ENCODE data around the gene AARS2.

Gene AARS2

DNA sequence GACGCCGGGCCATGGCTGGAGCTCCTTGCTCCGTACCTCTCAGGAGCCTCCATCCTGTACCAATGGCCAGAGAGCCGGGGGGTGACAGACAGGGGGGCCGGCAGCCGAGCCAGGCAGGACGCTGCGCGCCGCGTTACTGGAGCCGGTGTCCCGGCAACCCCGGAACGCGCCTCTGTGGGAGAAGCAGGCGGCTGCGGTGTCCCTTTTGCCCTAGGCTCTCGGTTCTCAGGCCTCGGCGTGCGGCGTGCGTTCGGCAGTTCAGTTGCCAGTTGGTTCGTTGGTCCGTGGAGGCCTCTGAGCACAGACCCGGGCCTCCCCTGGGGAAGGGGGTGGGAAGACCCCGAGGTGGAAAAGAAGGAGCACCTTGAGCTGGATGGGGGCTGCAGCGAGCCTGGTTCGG is 29.3 kb upstream of the AARS2 start, which contains the start of gene SPATS1:
Gene SPATS1 (plus strand): TSS at position 162 of the 400 bp plus-strand sequence. CDS start 446 bp downstream, outside the sequence.
- TF ChIP-seq Cebpa-rat (IDR thresholded peaks at IDR 0.05): no peak
- no peak within 1 kb of the TSS for H3K27ac ChIP-seq
- no peak within 1 kb of the TSS for H3K4me3 ChIP-seq
- H3K4me2 ChIP-seq: no peak within 1 kb of the TSS
- H3K9me3 ChIP-seq: no peaks in the 10 kb centered on the region
- 0 out of 2 replicates have a peak, but pooled peaks cover 6% of the 10 kb centered on the region for H3K4me1 ChIP-seq
- peaks cover 44% of the 10 kb centered on the region for H3K27me3 ChIP-seq
- no peaks in the 10 kb centered on the region for H4K20me1 ChIP-seq
- no peaks in the 10 kb centered on the region for H3K36me3 ChIP-seq
- no peak within 1 kb of the TSS for H3K9ac ChIP-seq

DNA sequence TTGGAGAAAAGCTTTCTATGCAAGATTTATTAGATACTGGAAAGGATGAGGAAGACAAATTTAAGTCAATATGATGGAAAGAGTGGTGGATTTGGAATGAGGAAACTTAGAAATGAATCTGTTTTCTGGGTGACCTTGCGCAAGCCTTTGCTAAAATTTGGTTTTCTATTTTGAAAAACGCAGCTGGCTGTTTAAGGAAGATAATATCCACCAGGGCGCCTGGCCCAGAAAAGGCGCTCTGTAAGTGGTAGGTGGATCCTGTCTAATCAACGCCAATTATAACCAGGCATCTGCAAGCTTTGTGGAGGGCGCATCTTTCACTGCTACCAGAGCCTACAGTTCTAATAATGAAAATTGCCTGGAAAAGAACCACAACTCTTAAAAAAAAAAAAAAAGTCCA is 28.9 kb upstream of the AARS2 start:
- Histone ChIP-seq H3K9ac (no peak overlapping the region), H3K27me3 (peaks cover 44% of the 10 kb centered on the region), H3K36me3 (no peaks in the 10 kb centered on the region), H3K4me1 (0 out of 2 replicates have a peak, but pooled peaks cover 6% of the 10 kb centered on the region), H3K27ac (no peak overlapping the region), H4K20me1 (no peaks in the 10 kb centered on the region), H3K4me2 (no peak overlapping the region), H3K9me3 (no peaks in the 10 kb centered on the region), H3K4me3 (no peak overlapping the region)
- TF ChIP-seq Cebpa-rat (IDR thresholded peaks at IDR 0.05): no peak

DNA sequence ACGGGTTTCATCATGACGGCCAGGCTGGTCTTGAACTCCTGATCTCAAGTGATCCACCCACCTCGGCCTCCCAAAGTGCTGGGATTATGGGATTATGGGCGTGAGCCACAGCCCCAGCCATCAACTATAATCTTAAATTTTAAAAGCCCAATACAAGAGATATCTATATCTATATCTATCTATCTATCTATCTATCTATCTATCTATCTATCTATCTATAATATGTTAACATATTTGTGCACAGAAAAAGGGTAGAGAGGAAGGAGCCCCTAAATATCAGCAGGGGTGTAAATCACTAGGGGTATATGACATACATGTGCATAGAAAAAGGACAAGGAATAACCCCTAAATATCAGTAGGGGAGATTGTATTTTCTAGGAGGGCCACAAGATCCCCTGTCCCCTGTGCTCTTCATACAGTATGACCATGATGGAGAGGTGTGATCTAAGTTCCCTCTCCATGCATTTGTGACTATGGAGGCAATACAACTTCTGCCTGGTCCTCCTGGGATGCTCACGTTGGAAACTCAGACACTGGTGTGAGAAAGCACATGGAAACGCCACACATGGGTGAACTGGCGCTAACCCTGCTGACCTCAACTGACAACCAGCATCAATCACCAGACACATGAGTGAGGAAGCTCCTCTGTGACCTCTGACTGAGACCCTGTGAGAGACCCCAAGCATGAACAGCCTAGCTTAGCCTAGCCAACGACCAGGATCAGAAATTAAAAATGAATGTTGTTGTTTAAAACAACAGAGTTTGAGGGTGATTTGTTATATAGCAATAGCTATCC is 28.1 kb upstream of the AARS2 start:
- Histone ChIP-seq H3K4me2 (no peak overlapping the region), H3K27me3 (peaks cover 44% of the 10 kb centered on the region), H4K20me1 (no peaks in the 10 kb centered on the region), H3K36me3 (no peaks in the 10 kb centered on the region), H3K9ac (no peak overlapping the region), H3K27ac (no peak overlapping the region), H3K4me3 (no peak overlapping the region), H3K9me3 (no peaks in the 10 kb centered on the region), H3K4me1 (0 out of 2 replicates have a peak, but pooled peaks cover 6% of the 10 kb centered on the region)
- TF ChIP-seq Cebpa-rat (IDR thresholded peaks at IDR 0.05): no peak

DNA sequence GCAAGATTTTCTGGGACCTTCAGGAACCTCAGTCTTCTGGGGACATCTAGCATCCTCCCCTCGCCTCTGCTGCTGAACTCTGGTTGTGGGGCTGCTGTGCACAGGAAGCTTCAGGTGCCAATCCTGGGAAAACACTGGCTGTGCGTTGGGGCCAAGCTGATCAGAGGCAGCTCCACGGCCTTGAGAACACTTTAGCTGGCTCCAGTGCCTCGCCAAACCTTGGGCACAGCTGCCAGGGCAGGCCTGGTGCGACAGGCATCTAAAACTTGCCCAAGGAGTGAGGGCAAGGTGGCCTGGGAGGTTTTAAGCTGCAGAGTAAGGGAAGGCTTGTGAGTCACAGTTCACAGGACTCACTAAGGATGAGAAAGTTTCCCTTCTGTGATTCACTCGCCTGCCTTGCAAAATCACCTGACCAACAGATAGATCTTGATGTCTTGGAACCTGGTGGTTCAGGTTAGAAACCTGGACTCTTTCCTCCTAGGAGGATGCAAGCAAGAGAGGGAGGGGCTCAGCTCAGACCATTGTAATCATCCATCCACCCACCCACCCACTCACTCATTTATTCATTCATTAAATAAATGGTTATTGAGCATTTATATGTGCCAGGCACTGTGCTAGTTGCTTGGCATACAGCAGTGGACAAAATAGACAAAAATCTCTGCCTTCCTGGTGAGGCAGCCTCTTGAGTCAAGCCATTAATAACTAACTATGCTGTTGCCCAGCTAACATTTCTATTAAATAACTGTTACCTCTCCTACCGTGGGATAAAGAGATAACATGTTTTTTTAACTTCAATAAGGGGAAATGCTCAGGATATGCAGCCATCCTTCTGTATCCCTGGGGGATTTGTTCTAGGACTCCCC is 26.8 kb upstream of the AARS2 start:
- Histone ChIP-seq H3K27me3 (peaks cover 41% of the 10 kb centered on the region), H3K27ac (no peak overlapping the region), H3K4me3 (no peak overlapping the region), H3K4me2 (no peak overlapping the region), H3K4me1 (0 out of 2 replicates have a peak, but pooled peaks cover 6% of the 10 kb centered on the region), H3K9me3 (no peaks in the 10 kb centered on the region), H3K36me3 (no peaks in the 10 kb centered on the region), H3K9ac (no peak overlapping the region), H4K20me1 (no peaks in the 10 kb centered on the region)
- no peak for TF ChIP-seq Cebpa-rat (IDR thresholded peaks at IDR 0.05)

DNA sequence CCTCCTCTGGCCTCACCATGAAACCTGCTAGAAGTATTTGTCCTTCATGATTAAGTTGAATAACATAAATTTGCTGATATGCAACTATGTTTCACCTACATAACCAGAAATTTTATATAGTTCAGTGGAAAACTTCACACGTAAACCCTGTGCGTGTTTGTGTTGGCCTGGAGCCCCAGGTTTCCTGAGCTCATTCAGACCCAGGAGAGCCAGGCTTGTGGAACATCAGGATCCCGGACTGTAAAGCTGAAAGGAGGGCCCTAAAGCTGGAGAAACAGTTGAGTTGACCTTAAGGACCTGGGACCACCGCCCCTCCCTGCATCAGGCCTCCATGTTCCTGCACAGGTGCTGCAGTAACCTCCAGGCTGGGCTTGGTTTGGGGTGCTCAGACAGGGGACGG is 26.2 kb upstream of the AARS2 start:
- H3K4me2 ChIP-seq: no peak overlapping the region
- 0 out of 2 replicates have a peak, but pooled peaks cover 6% of the 10 kb centered on the region for H3K4me1 ChIP-seq
- H4K20me1 ChIP-seq: no peaks in the 10 kb centered on the region
- no peak overlapping the region for H3K9ac ChIP-seq
- TF ChIP-seq Cebpa-rat (IDR thresholded peaks at IDR 0.05): no peak
- H3K4me3 ChIP-seq: no peak overlapping the region
- H3K27ac ChIP-seq: no peak overlapping the region
- no peaks in the 10 kb centered on the region for H3K36me3 ChIP-seq
- H3K27me3 ChIP-seq: peaks cover 36% of the 10 kb centered on the region
- no peaks in the 10 kb centered on the region for H3K9me3 ChIP-seq

DNA sequence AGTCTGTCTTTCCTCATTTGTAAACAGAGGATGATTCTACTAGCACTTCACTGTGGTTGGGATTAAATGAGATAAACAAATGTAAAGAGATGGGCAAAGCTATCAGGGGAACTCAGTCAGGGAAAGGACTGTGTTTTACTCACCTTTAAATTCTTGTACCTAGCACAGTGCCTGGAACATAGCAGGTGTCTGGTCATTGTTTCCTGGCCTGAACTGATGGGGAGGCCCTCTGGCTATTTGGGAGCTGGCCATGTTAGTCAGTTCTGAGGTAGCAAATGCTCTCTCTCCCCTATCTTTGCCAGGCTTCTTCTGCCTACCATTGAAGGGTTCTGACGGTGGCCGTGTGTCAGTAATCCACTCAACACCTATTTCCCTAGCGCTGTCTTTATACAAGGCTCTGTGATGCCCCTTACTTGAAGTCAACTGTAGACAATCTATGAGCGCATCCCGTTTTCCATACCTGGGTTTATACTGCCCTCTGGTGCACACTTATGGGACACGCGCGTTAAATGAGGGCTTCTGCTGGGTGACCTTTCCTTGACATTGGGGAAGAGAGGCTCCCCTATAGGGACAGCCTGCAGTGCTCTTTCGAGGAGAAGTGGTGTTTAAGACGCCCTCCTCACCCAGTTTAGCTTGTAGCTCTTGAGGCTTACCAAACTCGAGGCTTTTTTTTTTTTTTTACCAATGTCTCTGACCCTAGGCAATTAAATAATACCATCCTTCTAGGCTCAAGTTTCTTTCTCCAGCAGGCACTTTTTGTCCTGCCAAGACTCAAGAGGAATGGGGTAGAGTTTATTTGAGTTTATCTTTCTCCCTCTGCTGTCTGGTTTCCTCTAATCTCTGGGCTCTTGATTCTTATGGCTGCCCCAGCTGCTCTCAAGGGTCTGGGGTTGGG is 25.3 kb upstream of the AARS2 start:
- Histone ChIP-seq H3K36me3 (no peaks in the 10 kb centered on the region), H3K4me3 (no peak overlapping the region), H4K20me1 (no peaks in the 10 kb centered on the region), H3K27me3 (peaks cover 27% of the 10 kb centered on the region), H3K27ac (no peak overlapping the region), H3K4me2 (no peak overlapping the region), H3K4me1 (0 out of 2 replicates have a peak, but pooled peaks cover 6% of the 10 kb centered on the region), H3K9me3 (no peaks in the 10 kb centered on the region), H3K9ac (no peak overlapping the region)
- no peak for TF ChIP-seq Cebpa-rat (IDR thresholded peaks at IDR 0.05)

GRCh38 chr6:44335631-44336030 is 22.5 kb upstream of the AARS2 start:
- H3K36me3 ChIP-seq: no peaks in the 10 kb centered on the region
- H3K9me3 ChIP-seq: no peaks in the 10 kb centered on the region
- H3K27ac ChIP-seq: no peak overlapping the region
- TF ChIP-seq Cebpa-rat (IDR thresholded peaks at IDR 0.05): no peak
- no peak overlapping the region for H3K9ac ChIP-seq
- H3K4me1 ChIP-seq: 0 out of 2 replicates have a peak, but pooled peaks cover 6% of the 10 kb centered on the region
- H4K20me1 ChIP-seq: no peaks in the 10 kb centered on the region
- no peak overlapping the region for H3K4me2 ChIP-seq
- H3K27me3 ChIP-seq: no peaks in the 10 kb centered on the region
- no peak overlapping the region for H3K4me3 ChIP-seq

GRCh38 chr6:44333942-44334341 is 20.8 kb upstream of the AARS2 start:
- H3K27ac ChIP-seq: no peak overlapping the region
- H4K20me1 ChIP-seq: no peaks in the 10 kb centered on the region
- no peak overlapping the region for H3K4me3 ChIP-seq
- no peaks in the 10 kb centered on the region for H3K36me3 ChIP-seq
- no peak for TF ChIP-seq Cebpa-rat (IDR thresholded peaks at IDR 0.05)
- no peaks in the 10 kb centered on the region for H3K9me3 ChIP-seq
- H3K4me2 ChIP-seq: no peak overlapping the region
- H3K27me3 ChIP-seq: no peaks in the 10 kb centered on the region
- H3K4me1 ChIP-seq: no peaks in the 10 kb centered on the region
- H3K9ac ChIP-seq: no peak overlapping the region

- H3K9ac ChIP-seq: no peak overlapping the region
- no peaks in the 10 kb centered on the region for H3K27me3 ChIP-seq
- H3K27ac ChIP-seq: no peak overlapping the region
- no peaks in the 10 kb centered on the region for H3K4me1 ChIP-seq
- no peaks in the 10 kb centered on the region for H4K20me1 ChIP-seq
- H3K4me3 ChIP-seq: no peak overlapping the region
- no peak overlapping the region for H3K4me2 ChIP-seq
- H3K9me3 ChIP-seq: no peaks in the 10 kb centered on the region
- no peaks in the 10 kb centered on the region for H3K36me3 ChIP-seq
- no peak for TF ChIP-seq Cebpa-rat (IDR thresholded peaks at IDR 0.05)
Measured at GRCh38 chr6:44333273-44333919, 20.2 kb upstream of the AARS2 start.

All from BLaER1 (cell line).